ENCODE results near the gene SLC22A5.

- TF ChIP-seq CTCF (tag by site-specific recombination; IDR thresholded peaks at IDR 0.05) (no peak), REST (tag by site-specific recombination; IDR thresholded peaks at IDR 0.05) (no peak), ZNF311 (tag by site-specific recombination; IDR thresholded peaks at IDR 0.05; ENCODE audit: borderline replicate concordance) (no peak), ZNF747 (tag by site-specific recombination; IDR thresholded peaks at IDR 0.05) (no peak), ZNF266 (tag by site-specific recombination; IDR thresholded peaks at IDR 0.05; ENCODE audit: low read depth) (no peak), ZBTB8A (tag by site-specific recombination; IDR thresholded peaks at IDR 0.05) (no peak), ZNF169 (tag by site-specific recombination; IDR thresholded peaks at IDR 0.05) (no peak), ZNF639 (tag by site-specific recombination; IDR thresholded peaks at IDR 0.05) (no peak), ZNF501 (tag by site-specific recombination; IDR thresholded peaks at IDR 0.05) (no peak), RBAK (tag by site-specific recombination; IDR thresholded peaks at IDR 0.05) (no peak), ZNF10 (tag by site-specific recombination; IDR thresholded peaks at IDR 0.05) (no peak), ELK4 (IDR thresholded peaks at IDR 0.05; ENCODE audit: borderline replicate concordance, low read depth, low read length) (no peak), ZFP41 (tag by site-specific recombination; IDR thresholded peaks at IDR 0.05; ENCODE audit: borderline replicate concordance) (no peak), SP7 (tag by site-specific recombination; IDR thresholded peaks at IDR 0.05) (no peak)
These were observed 24.6 kb upstream of the SLC22A5 start for GRCh38 chr5:132344775-132345514.

Measured in HEK293 (cell line).